Measurements from ENCODE around the gene PTPRF.
"Not testable (repeated sequence)": the region's sequence is repeated elsewhere in the genome, so short reads cannot be mapped to it uniquely, and the experiment has no call there.

PTPRF gene

DNA sequence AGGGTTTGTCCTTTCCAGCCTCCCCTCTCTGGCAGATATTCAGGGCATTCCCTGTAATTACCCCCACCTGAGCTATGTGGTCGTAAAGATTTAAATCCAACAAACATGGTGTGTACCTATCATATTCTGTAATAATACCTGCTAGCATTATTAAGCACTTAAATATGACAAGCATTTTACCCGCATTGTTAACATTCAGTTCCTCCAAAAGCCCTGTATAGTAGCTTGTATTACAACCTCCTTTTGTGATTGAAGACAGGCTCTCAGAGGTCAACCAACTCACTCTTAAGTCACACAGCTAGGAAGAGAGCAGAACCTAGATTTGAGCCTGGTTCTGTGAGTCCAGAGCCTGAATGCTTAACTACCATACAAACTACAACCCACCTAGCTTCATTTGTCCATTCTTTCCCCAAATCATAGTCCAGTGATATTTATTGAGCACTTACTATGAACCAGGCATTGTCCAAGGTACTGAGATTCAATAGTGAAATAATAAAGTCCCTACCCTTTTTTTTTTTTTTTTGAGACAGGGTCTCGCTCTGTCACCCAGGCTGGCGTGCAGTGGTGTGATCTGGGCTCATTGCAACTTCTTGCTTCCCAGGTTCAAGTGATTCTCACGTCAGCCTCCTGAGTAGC is 105.4 kb downstream of the PTPRF start:
- no peak for TF ChIP-seq ZNF274 (IDR thresholded peaks at IDR 0.05; ENCODE audit: low read depth, low read length)
- no peak overlapping the region for H3K4me3 ChIP-seq (ENCODE audit: low read length)

DNA sequence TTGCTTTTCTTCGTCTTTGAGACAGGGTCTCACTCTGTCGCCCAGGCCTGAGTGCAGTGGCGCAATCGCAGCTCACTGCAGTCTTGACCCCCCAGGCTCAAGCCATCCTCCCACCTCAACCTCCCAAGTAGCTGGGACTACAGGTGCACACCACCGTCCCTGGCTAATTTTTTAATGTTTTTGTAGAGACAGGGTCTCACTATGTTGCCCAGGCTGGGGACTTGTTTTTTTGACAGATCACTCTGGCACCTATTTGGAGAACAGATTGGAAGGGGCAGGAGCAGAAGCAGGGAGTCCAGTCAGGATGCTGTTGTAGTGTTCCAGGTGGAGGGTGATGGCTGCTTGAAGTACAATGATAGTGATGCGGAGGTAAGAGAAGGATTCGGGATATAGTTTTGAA is 106.6 kb downstream of the PTPRF start:
- no peak overlapping the region for H3K4me3 ChIP-seq (ENCODE audit: low read length)
- TF ChIP-seq ZNF274 (IDR thresholded peaks at IDR 0.05; ENCODE audit: low read depth, low read length), result no peak

DNA sequence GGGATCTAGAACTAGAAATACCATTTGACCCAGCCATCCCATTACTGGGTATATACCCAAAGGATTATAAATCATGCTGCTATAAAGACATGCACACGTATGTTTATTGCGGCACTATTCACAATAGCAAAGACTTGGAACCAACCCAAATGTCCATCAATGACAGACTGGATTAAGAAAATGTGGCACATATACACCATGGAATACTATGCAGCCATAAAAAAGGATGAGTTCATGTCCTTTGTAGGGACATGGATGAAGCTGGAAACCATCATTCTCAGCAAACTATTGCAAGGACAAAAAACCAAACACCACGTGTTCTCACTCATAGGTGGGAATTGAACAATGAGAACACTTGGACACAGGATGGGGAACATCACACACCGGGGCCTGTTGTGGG is 107.7 kb downstream of the PTPRF start:
- not testable (repeated sequence) for H3K4me3 ChIP-seq (ENCODE audit: low read length)

DNA sequence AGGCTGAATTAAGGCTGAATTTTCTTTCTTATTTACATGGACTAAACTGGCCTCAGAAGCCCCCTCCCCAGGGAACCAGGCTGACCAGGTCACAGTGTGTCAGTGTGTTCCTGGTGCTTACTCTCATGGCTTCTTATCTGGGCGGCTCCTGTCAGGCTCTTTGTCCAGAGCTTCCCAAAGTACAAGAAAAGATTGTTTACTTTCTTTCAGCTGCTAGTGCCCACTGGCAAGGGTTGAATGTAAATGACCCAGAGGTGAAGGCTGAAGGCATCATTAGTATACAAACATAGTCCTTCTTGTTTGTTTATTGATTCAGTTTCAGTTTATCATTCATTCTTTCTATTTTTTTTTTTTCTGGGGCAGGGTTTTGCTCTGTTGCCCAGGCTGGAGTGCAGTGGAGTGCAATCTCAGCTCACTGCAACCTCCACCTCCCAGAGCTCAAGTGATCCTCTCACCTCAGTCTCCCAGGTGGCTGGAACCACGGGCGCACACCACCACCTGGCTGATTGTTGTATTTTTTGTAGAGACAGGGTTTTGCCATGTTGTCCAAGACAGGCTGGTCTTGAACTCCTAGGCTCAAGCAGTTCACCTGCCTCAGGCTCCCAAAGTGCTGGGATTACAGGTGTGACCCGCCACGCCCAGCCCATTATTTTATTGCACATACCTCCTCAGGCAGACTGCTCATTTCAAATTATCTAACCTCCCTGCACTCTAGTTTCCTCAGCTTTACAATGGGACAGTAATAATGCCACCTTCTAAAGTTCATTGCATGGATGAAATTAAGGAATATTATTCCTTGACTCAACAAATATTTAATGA is 109.5 kb downstream of the PTPRF start:
- no peak overlapping the region for H3K4me3 ChIP-seq (ENCODE audit: low read length)

GRCh38 chr1:43644558-43644957 is 113.9 kb downstream of the PTPRF start:
- no peak for TF ChIP-seq ZNF274 (IDR thresholded peaks at IDR 0.05; ENCODE audit: low read depth, low read length)
- H3K4me3 ChIP-seq (ENCODE audit: low read length), result no peak overlapping the region

More for the DNA sequence above, 109.5 kb downstream of the PTPRF start:
- TF ChIP-seq ZNF274 (IDR thresholded peaks at IDR 0.05; ENCODE audit: low read depth, low read length), result no peak

GRCh38 chr1:43645461-43645860 is 114.8 kb downstream of the PTPRF start:
- no peak overlapping the region for H3K4me3 ChIP-seq (ENCODE audit: low read length)
- no peak for TF ChIP-seq ZNF274 (IDR thresholded peaks at IDR 0.05; ENCODE audit: low read depth, low read length)

GRCh38 chr1:43647331-43647730 is 116.6 kb downstream of the PTPRF start:
- not testable (repeated sequence) for H3K4me3 ChIP-seq (ENCODE audit: low read length)

DNA sequence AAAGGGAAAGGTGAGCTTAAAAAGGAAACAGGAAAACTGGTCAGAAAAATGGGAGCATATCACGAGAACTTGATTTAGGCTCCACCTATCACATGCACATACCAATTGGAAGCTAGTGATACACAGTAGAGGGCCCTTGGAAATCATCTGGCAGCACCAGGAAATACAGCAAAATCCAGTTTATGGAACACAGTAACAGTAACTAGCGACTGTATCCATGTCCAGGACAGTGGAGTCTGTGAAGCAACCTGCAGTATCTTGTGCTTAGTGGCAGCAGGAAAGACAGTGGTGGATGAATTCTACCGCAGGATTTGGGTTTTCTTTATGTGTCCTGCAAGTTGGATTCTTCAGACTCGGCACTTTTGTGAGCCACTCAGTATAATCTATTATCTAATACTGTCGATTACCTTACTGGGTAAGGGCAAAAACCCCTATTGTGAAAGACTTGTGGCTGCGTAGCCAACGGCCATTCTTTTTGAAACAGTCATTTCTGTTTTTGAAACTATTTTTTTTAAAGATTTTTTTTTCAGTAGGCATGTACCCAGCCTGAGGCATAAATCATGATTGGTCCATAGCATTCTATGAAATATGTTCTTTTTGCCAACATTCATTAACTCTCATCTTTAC is 117.7 kb downstream of the PTPRF start:
- H3K4me3 ChIP-seq (ENCODE audit: low read length), result no peak overlapping the region
- TF ChIP-seq ZNF274 (IDR thresholded peaks at IDR 0.05; ENCODE audit: low read depth, low read length), result no peak

- TF ChIP-seq ZNF274 (IDR thresholded peaks at IDR 0.05; ENCODE audit: low read depth, low read length), result no peak
- peak overlapping the region; percentile 86; the same call in 1 of the 2 replicates for H3K4me3 ChIP-seq (ENCODE audit: low read length)
Measured at GRCh38 chr1:43648876-43649477, 118.3 kb downstream of the PTPRF start.

- H3K4me3 ChIP-seq (ENCODE audit: low read length), result peak overlapping the region; percentile 96
- no peak for TF ChIP-seq ZNF274 (IDR thresholded peaks at IDR 0.05; ENCODE audit: low read depth, low read length)
Measured at GRCh38 chr1:43650310-43651085, 119.8 kb downstream of the PTPRF start.

DNA sequence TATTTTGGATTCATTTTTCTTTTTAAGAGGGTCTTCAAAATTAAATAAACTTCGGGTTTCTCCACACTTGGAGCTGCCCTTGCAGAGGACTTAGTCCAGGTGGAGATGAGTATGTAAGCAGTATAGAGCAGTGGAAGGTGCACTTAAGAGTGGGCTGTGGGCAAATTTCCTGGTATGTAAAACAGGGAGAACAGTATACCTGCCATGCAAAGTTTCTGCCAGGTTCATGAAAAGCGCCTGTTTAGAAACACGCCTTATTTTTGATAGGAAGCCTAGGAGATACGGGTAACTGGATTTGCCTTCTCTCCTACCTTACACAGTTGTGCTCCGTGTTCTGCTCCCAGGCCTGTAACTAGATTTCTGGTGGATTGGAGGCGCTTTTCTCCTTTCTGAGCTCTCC is 120.5 kb downstream of the PTPRF start:
- TF ChIP-seq ZNF274 (IDR thresholded peaks at IDR 0.05; ENCODE audit: low read depth, low read length), result no peak
- peak overlapping the region; percentile 96 for H3K4me3 ChIP-seq (ENCODE audit: low read length)

DNA sequence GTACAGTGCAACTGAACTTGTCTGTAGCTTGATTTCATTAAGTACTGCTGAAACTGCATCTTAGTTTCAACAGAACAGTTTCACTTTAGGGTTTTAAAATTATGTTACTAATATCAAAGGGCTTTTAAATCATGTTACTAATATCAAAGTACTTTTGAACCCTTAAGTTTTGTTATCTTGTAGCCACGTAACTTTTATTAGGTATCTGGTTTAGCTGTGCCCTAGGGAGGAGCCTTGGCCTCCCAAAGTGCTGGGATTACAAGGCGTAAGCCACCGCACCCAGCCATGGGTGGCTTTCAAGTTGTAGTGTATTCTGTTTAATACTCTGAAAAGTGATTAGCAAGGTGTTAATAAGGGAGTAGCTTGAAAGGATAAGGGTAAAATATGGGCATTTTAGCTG is 121.2 kb downstream of the PTPRF start:
- TF ChIP-seq ZNF274 (IDR thresholded peaks at IDR 0.05; ENCODE audit: low read depth, low read length), result no peak
- H3K4me3 ChIP-seq (ENCODE audit: low read length), result peak overlapping the region; percentile 37; the same call in 1 of the 2 replicates

GRCh38 chr1:43653339-43653738 is 122.7 kb downstream of the PTPRF start:
- TF ChIP-seq ZNF274 (IDR thresholded peaks at IDR 0.05; ENCODE audit: low read depth, low read length), result no peak
- H3K4me3 ChIP-seq (ENCODE audit: low read length), result peak overlapping the region; percentile 24; the same call in 1 of the 2 replicates

GRCh38 chr1:43653893-43654292 is 123.2 kb downstream of the PTPRF start:
- TF ChIP-seq ZNF274 (IDR thresholded peaks at IDR 0.05; ENCODE audit: low read depth, low read length), result no peak
- peak overlapping the region; percentile 24; the same call in 1 of the 2 replicates for H3K4me3 ChIP-seq (ENCODE audit: low read length)
